Stimulated activated CD8-positive, alpha-beta memory T cell treated with anti-CD3 and anti-CD28 coated beads, Interleukin-4, amount 100 ng/mL, for 1 hour (primary cell): ENCODE data around the gene FRRS1L.
"Not testable (repeated sequence)": the region's sequence is repeated elsewhere in the genome, so short reads cannot be mapped to it uniquely, and the experiment has no call there.

Experiments
- DNase-seq, 2 donors: peaks; one replicate each; pipeline ENCODE4 v3.0.0-alpha.2; 2020; ENCODE audit warnings: low read depth in 2 of 2, low spot score in 1 of 2

Gene FRRS1L

GRCh38 chr9:109133533-109133932, 33.5 kb downstream of the FRRS1L start:
- no peak for DNase-seq

DNA sequence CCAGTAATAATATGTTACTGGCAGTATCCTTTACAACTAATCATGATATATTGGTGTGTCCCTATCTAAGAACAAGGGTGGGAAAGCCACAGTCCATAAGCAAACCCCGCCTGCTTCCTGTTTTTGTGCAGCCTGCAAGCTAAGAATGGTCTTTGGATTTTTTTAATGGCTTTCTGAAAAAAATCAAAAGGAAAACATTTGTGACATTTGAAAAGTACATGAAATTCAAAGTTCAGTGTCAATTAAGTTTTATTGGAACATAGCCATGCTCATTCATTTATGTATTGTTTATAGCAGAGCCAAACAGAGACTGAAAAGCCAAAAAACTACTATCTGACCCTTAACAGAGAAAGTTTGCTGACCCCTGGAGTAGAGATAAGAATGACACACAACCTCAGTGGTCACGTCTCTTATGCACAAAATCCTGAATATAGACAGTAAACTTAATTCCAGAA, 34.5 kb downstream of the FRRS1L start:
- DNase-seq = no peak

DNA sequence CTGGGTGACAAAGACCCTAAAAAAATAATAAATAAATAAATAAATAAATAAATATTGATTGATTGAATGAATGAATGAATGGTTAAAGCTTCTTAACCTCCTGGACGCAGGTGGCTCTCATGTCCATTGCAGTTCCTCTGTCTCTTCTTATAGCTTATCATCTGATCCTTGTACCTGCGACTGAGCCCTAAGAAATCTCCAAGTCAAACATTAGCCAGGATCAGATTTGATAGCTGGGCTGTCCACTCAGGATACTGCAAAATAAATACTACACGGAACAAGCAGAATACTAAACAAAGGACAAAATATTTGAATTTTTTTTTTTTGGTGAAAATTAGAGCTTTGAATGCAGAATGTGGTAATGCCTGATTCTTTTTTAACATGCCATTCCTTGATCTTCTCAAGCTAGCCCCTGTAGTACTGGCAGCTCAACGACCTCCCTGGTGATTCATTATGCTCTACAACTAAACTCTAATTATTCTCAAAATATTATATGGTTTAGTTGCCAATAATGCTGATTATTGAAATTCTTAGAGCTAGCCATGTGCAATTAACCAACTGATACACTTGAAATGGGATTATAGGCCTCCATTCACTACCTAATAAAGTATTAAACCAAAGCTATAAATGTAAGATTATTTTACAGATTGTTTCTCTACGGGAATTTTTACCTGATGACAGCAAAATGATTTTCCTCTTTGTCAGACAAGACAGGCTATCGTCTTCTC, 37.4 kb downstream of the FRRS1L start:
- DNase-seq = no peak

DNA sequence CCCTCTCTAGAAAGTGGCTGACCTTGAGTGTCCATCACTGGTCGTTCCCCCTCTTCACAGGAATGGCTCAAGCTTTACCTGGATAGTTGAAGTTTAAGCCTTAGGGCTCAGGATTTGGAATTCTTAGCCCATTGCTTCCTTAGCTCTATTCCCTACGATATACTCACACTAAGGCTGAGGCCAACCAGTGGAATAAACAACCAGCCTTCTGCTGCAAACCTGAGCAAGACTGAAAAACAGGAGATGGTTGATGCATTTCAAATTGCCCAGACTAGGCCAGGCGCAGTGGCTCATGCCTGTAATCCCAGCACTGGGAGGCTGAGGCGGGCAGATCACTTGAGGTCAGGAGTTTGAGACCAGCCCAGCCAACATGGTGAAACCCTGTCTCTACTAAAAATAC, 40.4 kb downstream of the FRRS1L start:
- DNase-seq = not testable (repeated sequence)

GRCh38 chr9:109124121-109124520, 42.9 kb downstream of the FRRS1L start:
- DNase-seq = no peak

DNA sequence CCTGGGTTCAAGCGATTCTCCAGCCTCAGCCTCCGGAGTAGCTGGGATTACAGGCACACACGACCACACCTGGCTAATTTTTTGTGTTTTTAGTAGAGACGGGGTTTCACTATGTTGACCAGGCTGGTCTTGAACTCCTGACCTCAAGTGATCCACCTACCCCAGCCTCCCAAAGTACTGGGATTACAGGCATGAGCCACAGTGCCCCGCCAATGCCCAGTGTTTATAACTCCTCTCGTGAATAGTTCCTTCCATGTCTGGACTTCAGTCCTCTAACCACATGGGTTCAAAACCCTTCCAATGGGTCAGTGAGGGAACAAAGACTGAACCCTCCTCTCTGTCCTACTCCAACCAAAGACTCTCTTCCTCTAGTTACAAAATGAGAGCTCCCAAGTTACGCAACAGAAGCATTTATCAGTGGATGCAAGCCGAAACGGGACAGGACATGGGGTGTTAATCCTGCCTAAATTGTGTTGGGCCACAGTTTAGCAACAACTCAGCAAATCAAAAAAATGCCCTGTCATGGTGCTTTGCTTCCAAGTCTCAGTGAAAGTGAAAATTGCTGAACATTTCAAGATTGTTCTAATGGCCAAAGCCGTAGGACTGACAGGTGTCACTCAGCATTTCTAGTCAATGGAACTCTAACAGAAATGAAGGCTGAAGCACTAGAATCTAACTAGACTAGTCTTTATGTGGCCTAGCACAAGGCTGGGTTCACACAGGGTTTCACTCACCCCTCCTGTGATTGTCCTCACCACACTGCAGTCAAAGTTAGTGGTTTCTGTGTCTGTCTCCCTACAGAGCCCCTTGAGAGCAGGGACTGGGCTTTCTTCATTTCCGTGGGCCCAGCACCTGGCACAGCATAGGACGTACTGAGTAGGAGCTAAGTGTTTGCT, 44.1 kb downstream of the FRRS1L start:
- no peak for DNase-seq

GRCh38 chr9:109121232-109121796, 45.7 kb downstream of the FRRS1L start:
- DNase-seq = no peak

- DNase-seq = no peak
Observed at GRCh38 chr9:109120204-109120789, 46.8 kb downstream of the FRRS1L start.

- DNase-seq = peak; percentile 81 to 88
Observed at GRCh38 chr9:109119439-109120203, 47.4 kb downstream of the FRRS1L start, which contains the start of gene TMEM245. Gene TMEM245 (minus strand): TSS chr9:109119947. CDS start chr9:109119913, 34 bp downstream.

GRCh38 chr9:109118808-109119438, 48.1 kb downstream of the FRRS1L start:
- no peak for DNase-seq

GRCh38 chr9:109117856-109118807, 48.9 kb downstream of the FRRS1L start:
- no peak for DNase-seq

DNA sequence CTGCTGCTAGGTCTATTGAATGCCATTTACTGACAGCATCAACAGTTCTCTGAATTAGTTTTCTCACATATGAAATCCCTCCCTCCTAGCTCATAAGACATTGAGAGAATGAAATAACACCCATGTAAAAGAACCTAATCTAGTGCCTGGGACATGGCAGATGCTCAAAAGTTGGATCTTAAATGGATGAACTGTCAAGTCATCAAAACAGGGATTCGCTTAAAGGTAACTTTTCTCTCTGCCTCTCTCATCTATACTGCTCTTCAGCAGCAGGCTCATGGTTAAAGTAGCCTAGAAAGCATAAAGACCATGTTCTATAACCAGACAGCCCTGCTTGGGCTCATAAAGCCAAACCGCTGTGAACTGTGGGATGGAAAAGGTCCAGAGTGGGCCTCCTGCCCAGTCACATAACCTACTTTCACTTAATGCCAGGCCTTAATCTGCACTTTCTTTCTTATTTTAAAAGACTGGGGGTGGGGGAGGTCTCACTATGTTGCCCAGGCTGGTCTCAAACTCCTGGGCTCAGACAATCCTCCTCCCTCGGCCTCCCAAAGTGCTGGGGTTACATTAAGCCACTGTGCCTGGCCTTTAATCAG, 51.0 kb downstream of the FRRS1L start:
- no peak for DNase-seq

- no peak for DNase-seq
Observed at GRCh38 chr9:109114670-109115069, 52.4 kb downstream of the FRRS1L start.

GRCh38 chr9:109113892-109114609, 53.0 kb downstream of the FRRS1L start:
- DNase-seq = no peak

DNA sequence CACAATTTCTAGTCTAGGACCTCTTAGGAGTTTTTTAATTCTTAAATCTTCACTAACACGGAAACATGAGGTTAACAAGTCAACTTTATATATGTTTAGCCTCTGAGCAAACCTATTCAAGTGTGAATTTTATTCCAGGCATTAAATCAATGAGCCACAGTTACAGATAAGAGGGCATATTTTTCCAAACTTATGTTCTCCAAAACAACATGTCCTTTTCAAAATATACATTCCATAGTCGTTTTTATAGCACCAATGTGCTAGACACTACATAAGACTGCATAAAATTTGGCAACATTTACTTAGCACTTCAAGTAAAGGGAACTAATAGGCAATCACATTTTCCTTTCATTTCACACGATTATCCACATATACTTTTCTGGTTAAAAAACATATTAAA, 53.8 kb downstream of the FRRS1L start:
- DNase-seq = no peak

GRCh38 chr9:109110329-109111021, 56.6 kb downstream of the FRRS1L start:
- no peak for DNase-seq

DNA sequence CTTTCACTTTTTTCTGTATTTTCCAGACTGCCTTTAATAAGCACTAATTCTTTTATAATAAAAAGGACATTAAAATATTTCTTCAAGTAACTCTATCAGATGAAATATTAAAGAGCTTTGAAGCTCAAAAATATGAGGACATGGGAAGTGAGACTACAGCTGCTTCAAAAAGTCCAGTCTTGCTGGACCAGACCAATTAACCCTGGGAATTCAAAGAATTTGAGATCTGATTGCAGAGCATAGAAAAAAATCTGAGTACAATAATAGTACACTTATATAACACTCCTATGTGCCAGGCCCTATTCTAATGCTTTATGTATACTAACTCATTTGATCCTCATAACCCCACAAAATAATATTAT, 57.1 kb downstream of the FRRS1L start:
- no peak for DNase-seq
